AG04449 (cell line): ENCODE results near the gene ADRA2B.

Experiments used
- CTCF ChIA-PET: fragments of 350-600 bp; formaldehyde crosslinking; extraction: SDS; loops from one replicate; lab custom pipeline; 2021; ENCODE audit warnings: antibody characterized with exemption; lab: Yijun Ruan, JAX
- POLR2A ChIA-PET: fragments of 400-600, 350-600 bp; formaldehyde crosslinking; extraction: SDS; loops from one replicate; lab custom pipeline; 2020; ENCODE audit warnings: antibody characterized with exemption, inconsistent platforms; lab: Yijun Ruan, JAX
- DNase-seq: peaks from one replicate; pipeline ENCODE4 v3.0.0-alpha.2; 2010; ENCODE audit warnings: low read depth, low spot score
- H3K4me3 ChIP-seq: 2 replicates; pipeline ENCODE4 v1.5.1; 2011; ENCODE audit warnings: low read depth, mild to moderate bottlenecking, control low read depth, low read length
- TF ChIP-seq, protein P1 (sequence below): IDR thresholded peaks from one replicate; pipeline ENCODE4 v1.5.1; 2011; ENCODE audit warnings: mild to moderate bottlenecking, moderate library complexity, low read length, control low read depth, inconsistent platforms; ENCODE audit not compliant: insufficient read depth; ENCODE audit errors: missing control alignments

Gene ADRA2B

DNA sequence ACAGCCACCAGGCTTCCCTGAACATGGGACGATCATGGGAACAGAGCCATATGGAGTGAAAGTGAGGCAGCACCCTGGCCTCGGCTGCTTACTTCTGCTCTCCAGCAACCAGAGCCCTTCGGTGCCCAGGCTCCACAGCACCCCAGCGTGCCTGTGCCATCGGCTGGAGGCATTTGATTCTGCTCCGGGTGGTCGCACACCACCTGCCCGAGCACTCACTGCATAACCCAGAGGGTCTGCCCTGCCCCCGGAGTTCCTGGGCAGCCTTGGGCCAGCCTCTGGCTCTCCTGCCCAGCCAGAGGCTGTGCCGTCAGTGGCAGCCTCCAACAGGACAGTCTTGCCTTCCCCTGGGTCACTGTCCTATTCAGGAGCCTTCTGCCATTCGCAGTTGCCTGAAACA, 18.1 kb upstream of the ADRA2B start:
- ChIA-PET POLR2A (no interaction called here), CTCF (interaction anchor here (1.0 to 2.6 kb wide), 4 partner anchors 8 to 40 kb away, joined by 3 to 13 read pairs (median 5); partner anchors contain the start of gene ADRA2B)
- no peak overlapping the region for H3K4me3 ChIP-seq
- no peak for DNase-seq
- TF ChIP-seq, protein P1, sequence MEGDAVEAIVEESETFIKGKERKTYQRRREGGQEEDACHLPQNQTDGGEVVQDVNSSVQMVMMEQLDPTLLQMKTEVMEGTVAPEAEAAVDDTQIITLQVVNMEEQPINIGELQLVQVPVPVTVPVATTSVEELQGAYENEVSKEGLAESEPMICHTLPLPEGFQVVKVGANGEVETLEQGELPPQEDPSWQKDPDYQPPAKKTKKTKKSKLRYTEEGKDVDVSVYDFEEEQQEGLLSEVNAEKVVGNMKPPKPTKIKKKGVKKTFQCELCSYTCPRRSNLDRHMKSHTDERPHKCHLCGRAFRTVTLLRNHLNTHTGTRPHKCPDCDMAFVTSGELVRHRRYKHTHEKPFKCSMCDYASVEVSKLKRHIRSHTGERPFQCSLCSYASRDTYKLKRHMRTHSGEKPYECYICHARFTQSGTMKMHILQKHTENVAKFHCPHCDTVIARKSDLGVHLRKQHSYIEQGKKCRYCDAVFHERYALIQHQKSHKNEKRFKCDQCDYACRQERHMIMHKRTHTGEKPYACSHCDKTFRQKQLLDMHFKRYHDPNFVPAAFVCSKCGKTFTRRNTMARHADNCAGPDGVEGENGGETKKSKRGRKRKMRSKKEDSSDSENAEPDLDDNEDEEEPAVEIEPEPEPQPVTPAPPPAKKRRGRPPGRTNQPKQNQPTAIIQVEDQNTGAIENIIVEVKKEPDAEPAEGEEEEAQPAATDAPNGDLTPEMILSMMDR, result no peak

DNA sequence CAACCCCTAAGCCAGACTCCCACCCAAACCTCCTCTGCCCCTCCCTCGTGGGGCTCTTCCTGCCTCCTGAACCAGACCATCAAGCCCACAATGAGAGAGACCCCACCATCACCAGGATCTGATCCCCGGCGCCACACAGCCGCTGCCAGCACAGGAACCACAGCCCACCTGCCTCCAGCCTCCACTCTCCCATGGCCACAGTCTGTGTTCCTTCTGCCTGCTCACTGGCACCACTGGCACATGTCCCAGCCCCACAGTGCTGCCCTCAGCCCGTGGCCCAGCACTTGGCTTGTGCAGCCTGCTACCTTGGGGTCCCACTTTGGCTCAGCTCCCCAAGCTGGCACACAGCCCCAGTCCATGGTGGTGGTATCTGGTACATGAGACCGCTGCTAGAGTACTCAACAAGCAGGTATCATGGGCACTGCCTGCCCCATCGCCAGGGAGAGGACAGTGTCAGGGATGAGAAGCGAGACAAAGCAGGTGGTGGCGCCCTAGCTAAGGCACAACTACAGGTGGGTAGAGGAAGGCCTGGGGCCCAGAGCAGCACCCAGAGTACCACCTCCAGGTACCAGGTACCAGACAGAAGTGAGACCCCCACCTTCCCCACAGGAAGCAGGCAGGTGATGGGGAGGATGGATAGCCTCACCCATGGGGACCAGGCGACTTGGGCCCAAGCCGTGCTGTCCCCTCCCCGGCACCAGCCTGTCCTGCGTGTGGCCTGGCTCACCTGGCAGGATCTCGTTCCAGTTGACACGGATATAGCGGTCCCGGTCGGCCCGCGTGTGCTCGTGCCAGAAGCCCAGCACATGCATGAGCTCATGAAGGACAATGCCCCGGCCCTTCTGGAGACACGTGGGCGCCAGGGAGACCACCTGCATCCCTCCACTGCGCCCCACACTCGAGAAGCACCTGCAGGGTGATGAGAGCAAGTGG, 15.7 kb upstream of the ADRA2B start:
- H3K4me3 ChIP-seq, result no peak overlapping the region
- ChIA-PET POLR2A (no interaction called here), CTCF (interaction anchor here (1.0 to 2.6 kb wide), 4 partner anchors 8 to 43 kb away, joined by 3 to 13 read pairs (median 7); partner anchors contain the start of genes ADRA2B and DUSP2)
- TF ChIP-seq, protein P1, result no peak
- no peak for DNase-seq

DNA sequence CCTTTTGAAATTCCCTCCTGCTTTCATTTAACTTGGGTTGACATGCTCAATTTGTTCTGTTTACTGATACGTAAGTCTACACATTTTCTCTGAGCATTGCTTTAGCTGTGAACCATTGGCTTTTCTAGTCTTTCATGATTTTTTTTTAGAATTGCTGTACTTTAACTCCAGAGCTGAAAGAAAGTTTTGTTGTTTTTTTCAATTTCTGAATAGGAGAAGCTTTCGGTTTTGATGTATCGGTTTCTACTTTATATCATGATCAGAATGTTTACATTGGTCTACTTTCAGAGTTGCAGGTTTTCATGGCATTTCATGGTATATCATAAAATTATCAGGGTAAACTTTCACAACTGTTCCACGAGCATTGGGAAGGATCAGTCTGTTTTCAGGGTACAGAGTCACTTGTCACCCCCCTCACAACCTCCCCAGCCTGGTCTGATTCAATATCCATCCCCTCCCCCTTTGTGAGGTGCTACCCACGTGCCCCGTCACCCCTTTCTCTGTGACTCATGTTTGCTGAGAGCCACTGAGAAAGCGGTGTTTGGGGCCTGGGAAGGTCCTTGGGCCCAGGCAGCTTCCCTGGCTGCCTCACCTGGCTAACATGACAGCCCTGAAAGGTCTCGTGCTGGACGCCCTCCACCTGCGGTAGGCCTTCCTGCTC, 14.9 kb upstream of the ADRA2B start:
- TF ChIP-seq, protein P1, result no peak
- ChIA-PET POLR2A (no interaction called here), CTCF (interaction anchor here (1.0 to 1.9 kb wide), 7 partner anchors 8 to 109 kb away, joined by 3 to 9 read pairs (median 4); partner anchors contain the start of genes ADRA2B and ASTL)
- DNase-seq, result no peak
- no peak overlapping the region for H3K4me3 ChIP-seq

DNA sequence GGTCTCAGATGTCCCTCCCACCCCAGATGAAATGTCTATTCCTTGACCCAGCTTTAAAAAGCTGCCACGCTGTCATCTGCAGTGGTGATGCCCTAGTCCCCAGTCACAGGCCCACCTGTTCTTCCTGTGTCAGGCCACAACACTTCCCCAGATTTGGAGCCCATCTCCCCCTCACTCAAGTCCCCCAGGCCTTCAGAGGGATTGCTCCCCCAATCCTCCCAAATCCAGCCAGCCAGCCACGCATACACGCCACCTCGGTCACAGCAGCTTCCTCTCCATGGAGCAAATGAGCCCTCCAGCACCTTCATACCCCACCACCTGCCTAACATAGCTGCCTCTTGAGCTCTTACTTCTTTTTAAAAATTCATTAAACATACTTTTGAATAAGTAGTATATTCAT, 14.1 kb upstream of the ADRA2B start:
- ChIA-PET POLR2A (no interaction called here), CTCF (interaction anchor here (1.0 to 1.9 kb wide), 7 partner anchors 8 to 108 kb away, joined by 3 to 9 read pairs (median 4); partner anchors contain the start of genes ADRA2B and ASTL)
- no peak for DNase-seq
- TF ChIP-seq, protein P1, result no peak
- no peak overlapping the region for H3K4me3 ChIP-seq

DNA sequence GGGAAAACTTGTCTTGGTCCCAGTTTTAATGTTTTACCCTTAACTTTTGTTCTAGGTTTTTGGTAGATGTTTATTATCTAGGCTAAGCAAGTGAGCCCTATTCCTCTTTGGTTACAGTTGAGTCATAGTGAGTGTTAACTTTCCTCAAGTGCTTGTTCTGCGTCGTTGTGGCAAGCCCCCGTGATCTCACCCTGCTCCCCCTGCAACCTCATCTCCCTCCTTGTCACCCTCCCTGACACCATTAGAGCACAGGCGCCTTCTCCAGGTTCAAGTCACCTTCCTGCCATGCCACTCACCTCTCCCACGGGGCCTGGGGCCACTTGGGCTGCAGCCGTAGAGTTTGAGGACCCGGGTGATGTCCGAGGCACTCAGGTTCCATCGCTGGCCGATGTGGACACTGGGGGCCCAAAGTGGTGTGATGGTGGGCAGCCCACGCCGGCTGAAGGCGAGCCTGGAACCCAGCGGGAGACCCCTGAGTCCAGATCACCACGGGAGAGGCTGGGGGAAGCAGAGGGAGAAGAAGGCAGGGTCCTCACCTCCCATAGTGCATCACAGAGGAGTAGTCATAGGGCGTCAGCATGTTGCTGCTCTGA, 13.3 kb upstream of the ADRA2B start:
- TF ChIP-seq, protein P1, result no peak
- no peak overlapping the region for H3K4me3 ChIP-seq
- ChIA-PET CTCF (interaction anchor here (0.7 to 1.9 kb wide), 5 partner anchors 9 to 13 kb away, joined by 3 to 9 read pairs (median 7); partner anchors contain the start of genes ADRA2B and ASTL), POLR2A (no interaction called here)
- DNase-seq, result no peak
